ENCODE results near the gene SLC8A1.

DNA sequence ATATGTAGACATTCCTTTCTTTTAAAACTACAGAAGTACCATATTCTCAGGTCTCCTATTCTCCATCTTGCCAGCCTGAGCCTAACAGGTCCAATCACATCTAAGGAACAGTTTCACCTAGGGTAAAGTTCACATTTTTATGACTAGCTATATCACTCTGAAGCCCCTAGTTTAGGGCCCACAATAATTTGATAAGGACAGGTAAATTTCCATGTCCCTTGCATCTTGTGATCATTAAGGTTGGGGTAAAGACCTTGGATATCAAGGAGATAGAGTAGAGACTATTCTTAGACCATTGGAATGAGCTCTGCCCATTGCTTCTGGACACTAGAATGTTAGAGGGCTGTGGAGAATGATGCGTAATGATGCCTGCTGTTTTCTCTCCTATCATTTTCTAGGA, 185.7 kb downstream of the SLC8A1 start:
- TF ChIP-seq, protein P1, sequence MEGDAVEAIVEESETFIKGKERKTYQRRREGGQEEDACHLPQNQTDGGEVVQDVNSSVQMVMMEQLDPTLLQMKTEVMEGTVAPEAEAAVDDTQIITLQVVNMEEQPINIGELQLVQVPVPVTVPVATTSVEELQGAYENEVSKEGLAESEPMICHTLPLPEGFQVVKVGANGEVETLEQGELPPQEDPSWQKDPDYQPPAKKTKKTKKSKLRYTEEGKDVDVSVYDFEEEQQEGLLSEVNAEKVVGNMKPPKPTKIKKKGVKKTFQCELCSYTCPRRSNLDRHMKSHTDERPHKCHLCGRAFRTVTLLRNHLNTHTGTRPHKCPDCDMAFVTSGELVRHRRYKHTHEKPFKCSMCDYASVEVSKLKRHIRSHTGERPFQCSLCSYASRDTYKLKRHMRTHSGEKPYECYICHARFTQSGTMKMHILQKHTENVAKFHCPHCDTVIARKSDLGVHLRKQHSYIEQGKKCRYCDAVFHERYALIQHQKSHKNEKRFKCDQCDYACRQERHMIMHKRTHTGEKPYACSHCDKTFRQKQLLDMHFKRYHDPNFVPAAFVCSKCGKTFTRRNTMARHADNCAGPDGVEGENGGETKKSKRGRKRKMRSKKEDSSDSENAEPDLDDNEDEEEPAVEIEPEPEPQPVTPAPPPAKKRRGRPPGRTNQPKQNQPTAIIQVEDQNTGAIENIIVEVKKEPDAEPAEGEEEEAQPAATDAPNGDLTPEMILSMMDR (IDR thresholded peaks at IDR 0.05; ENCODE audit: low read depth, low read length): no peak
- TF ChIP-seq POLR2A (IDR thresholded peaks at IDR 0.05; ENCODE audit: extremely low read depth, insufficient read length) (no peak), MYC (IDR thresholded peaks at IDR 0.05; ENCODE audit: low read depth, low read length) (no peak)
